D721Med (cell line): ENCODE results near the gene DTHD1.

Experiments
- DNase-seq: peaks from one replicate; pipeline ENCODE4 v3.0.0; 2011; ENCODE audit warnings: low spot score; ENCODE audit not compliant: insufficient read length
- FAIRE-seq: peaks from 2 replicates; lab custom pipeline; 2011; peaks lifted over from hg19 to GRCh38; lab: Jason Lieb, UNC
- CTCF ChIP-seq: IDR thresholded peaks from 2 replicates; pipeline ENCODE4 v1.5.1; 2012; ENCODE audit warnings: mild to moderate bottlenecking, control low read depth; ENCODE audit not compliant: insufficient read depth; ENCODE audit errors: missing control alignments

Gene DTHD1

GRCh38 chr4:36343501-36344175, 62.2 kb downstream of the DTHD1 start:
- DNase-seq = no peak
- FAIRE-seq = no peak
- no peak for TF ChIP-seq CTCF

GRCh38 chr4:36348403-36348938, 67.1 kb downstream of the DTHD1 start:
- no peak for FAIRE-seq
- no peak for DNase-seq
- TF ChIP-seq CTCF = no peak

- no peak for TF ChIP-seq CTCF
- FAIRE-seq (no peak), DNase-seq (no peak)
Measured at GRCh38 chr4:36349938-36350549, 68.6 kb downstream of the DTHD1 start.

GRCh38 chr4:36351082-36351666, 69.8 kb downstream of the DTHD1 start:
- FAIRE-seq (no peak), DNase-seq (peak; percentile 11)
- peak; percentile 73 for TF ChIP-seq CTCF

- FAIRE-seq = no peak
- TF ChIP-seq CTCF = no peak
- no peak for DNase-seq
Measured at GRCh38 chr4:36353998-36354397, 72.6 kb downstream of the DTHD1 start.

- no peak for FAIRE-seq
- DNase-seq = no peak
- no peak for TF ChIP-seq CTCF
Measured at GRCh38 chr4:36358173-36358572, 76.8 kb downstream of the DTHD1 start.

GRCh38 chr4:36360755-36361154, 79.3 kb downstream of the DTHD1 start:
- DNase-seq (no peak), FAIRE-seq (no peak)
- no peak for TF ChIP-seq CTCF
